ENCODE data around the gene PLAAT1.

The PLAAT1 gene

DNA sequence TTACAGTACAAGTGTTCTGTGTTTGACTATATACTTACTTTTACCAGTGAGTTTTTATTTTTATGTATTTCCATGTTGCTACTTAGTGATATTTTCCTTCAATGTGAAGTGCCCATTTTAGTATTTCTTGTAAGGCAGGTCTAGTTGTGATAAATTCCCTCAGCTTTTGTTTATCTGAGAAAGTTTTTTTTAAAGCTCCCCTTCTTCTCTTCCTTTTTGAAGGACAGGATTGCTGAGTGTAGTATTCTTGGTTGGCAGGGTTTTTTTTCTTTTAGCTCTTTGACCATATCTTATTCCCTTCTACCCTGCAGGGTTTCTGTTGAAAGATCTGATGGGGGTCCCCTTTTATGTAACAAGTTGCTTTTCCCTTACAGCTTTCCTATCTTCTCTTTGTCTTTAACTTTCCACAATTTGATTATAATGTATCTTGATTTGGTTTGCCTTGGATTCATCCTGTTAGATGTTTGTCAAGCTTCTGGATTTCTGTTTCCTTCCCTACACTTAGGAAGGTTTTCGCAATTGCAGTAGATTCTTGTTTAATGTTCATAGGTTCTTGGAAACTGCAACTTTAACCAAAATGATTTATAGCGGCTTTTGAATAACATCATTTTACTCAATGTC lies 7.9 kb downstream of the PLAAT1 start:
- Histone ChIP-seq H3K27me3 (ENCODE audit: control insufficient read depth in 5 of 5, insufficient read depth in 4 of 5, low read length in 5 of 5) (no peaks in the 10 kb centered on the region), H3K27ac (ENCODE audit: low read depth, low read length) (no peak overlapping the region), H3K9me3 (ENCODE audit: control insufficient read depth in 5 of 5, low read length in 5 of 5) (peaks cover 0 to 28% (median 14%) of the 10 kb centered on the region in 5 donors), H3K9ac (ENCODE audit: low read length in 5 of 5) (no peak overlapping the region), H3K36me3 (ENCODE audit: control insufficient read depth in 5 of 5, insufficient read depth in 5 of 5, low read length in 5 of 5) (no peaks in the 10 kb centered on the region), H3K4me3 (ENCODE audit: low read depth in 1 of 5, low read length in 5 of 5) (no peak overlapping the region), H3K4me1 (ENCODE audit: control insufficient read depth in 5 of 5, insufficient read depth in 5 of 5, low read length in 5 of 5) (no peaks in the 10 kb centered on the region)

DNA sequence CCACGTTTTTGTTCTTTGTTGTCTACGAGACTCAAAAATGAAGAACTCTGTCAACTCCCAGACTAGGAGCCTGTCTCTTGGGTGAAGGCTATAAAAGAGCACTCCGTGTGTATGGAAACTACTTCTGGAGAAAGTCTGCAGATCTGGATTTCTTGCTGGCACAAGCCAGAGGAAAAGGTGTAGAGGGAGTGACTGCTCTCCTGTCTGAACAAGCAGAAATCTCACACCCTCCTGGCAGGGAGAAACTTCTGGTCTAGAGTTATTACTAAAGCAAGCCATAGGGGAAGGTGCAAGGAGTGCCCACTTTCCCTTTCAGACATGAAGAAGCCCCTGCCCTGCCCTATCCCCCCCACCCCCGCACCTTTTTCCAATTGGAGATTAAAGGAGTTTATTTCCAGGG lies 9.5 kb downstream of the PLAAT1 start:
- Histone ChIP-seq H3K9ac (ENCODE audit: low read length in 5 of 5) (no peak overlapping the region), H3K27ac (ENCODE audit: low read depth, low read length) (no peak overlapping the region), H3K4me1 (ENCODE audit: control insufficient read depth in 5 of 5, insufficient read depth in 5 of 5, low read length in 5 of 5) (no peaks in the 10 kb centered on the region), H3K27me3 (ENCODE audit: control insufficient read depth in 5 of 5, insufficient read depth in 4 of 5, low read length in 5 of 5) (no peaks in the 10 kb centered on the region), H3K4me3 (ENCODE audit: low read depth in 1 of 5, low read length in 5 of 5) (no peak overlapping the region), H3K36me3 (ENCODE audit: control insufficient read depth in 5 of 5, insufficient read depth in 5 of 5, low read length in 5 of 5) (no peaks in the 10 kb centered on the region), H3K9me3 (ENCODE audit: control insufficient read depth in 5 of 5, low read length in 5 of 5) (peaks cover 0 to 28% (median 14%) of the 10 kb centered on the region in 5 donors)

DNA sequence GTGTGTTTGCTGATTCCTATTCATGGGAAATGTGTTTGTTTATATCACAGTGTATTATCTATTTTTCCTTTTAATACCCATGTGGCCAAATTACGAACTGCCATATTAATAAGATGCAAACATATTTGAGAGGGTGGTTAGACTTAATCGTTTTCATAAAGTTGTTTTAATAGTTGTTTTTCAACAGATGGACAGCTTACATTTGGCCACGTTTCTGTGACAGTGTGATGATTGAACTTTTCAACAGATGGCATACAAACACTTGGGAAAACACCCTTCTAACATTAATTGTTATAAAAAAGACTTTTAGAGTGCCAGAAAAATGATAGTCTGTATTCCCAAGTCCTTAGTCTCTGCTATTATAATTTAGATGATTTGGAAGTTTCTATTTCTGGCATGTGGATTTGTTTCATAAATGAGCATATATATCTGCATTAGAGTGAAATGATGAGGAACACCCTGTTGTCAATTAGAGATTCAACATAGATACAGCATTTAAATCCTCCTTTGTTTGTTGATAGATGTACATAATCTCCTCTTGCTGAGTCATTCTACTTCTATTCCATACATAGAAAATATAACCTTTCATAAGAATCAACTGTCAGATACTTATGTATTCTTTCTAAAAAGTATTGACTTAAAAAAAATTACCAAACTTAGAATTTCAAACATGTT lies 13.1 kb downstream of the PLAAT1 start:
- Histone ChIP-seq H3K27me3 (ENCODE audit: control insufficient read depth in 5 of 5, insufficient read depth in 4 of 5, low read length in 5 of 5) (no peaks in the 10 kb centered on the region), H3K9ac (ENCODE audit: low read length in 5 of 5) (no peak overlapping the region), H3K36me3 (ENCODE audit: control insufficient read depth in 5 of 5, insufficient read depth in 5 of 5, low read length in 5 of 5) (no peaks in the 10 kb centered on the region), H3K9me3 (ENCODE audit: control insufficient read depth in 5 of 5, low read length in 5 of 5) (peaks cover 0 to 14% (median 6%) of the 10 kb centered on the region in 5 donors), H3K4me3 (ENCODE audit: low read depth in 1 of 5, low read length in 5 of 5) (no peak overlapping the region), H3K4me1 (ENCODE audit: control insufficient read depth in 5 of 5, insufficient read depth in 5 of 5, low read length in 5 of 5) (no peaks in the 10 kb centered on the region), H3K27ac (ENCODE audit: low read depth, low read length) (no peak overlapping the region)

DNA sequence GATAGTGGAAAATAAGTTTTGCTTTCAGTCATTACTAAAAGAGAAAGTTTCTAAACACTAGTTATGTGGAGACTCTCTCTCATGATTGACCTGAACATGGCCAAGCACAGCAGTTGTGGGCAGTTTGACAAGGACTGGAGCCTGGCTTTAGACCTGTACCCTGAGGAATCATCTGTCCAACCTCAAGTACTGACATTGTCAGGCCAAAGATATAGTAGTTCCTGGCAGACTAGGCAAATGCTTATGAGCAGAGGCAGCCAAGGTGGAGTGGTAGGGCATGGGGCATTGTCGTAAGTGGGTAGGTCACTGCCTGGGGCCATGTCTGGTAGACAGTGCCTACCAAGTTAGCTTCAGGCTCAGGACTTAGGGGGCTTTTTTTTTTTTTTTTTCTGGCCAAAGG lies 20.9 kb downstream of the PLAAT1 start:
- H3K9ac ChIP-seq (ENCODE audit: low read length in 5 of 5): no peak overlapping the region
- H3K4me1 ChIP-seq (ENCODE audit: control insufficient read depth in 5 of 5, insufficient read depth in 5 of 5, low read length in 5 of 5): no peaks in the 10 kb centered on the region
- no peak overlapping the region for H3K4me3 ChIP-seq (ENCODE audit: low read depth in 1 of 5, low read length in 5 of 5)
- H3K27ac ChIP-seq (ENCODE audit: low read depth, low read length): no peak overlapping the region
- H3K27me3 ChIP-seq (ENCODE audit: control insufficient read depth in 5 of 5, insufficient read depth in 4 of 5, low read length in 5 of 5): no peaks in the 10 kb centered on the region
- no peaks in the 10 kb centered on the region for H3K36me3 ChIP-seq (ENCODE audit: control insufficient read depth in 5 of 5, insufficient read depth in 5 of 5, low read length in 5 of 5)
- no peaks in the 10 kb centered on the region for H3K9me3 ChIP-seq (ENCODE audit: control insufficient read depth in 5 of 5, low read length in 5 of 5)

DNA sequence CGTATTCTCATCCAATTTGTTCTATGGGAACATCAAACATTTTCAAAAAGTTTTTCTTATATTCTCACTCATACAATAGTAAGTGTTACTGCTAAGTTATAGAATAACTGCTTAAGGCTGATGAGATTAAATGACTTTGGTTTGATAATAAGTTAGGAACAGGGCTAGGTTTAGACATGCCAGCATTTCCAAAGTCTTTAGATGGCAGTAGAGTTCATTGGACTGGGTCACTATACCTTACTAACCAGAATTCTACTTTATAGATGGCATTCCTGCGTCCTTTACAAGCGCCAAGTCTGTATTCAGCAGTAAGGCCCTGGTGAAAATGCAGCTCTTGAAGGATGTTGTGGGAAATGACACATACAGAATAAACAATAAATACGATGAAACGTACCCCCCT lies 21.7 kb downstream of the PLAAT1 start:
- no peak overlapping the region for H3K4me3 ChIP-seq (ENCODE audit: low read depth in 1 of 5, low read length in 5 of 5)
- no peaks in the 10 kb centered on the region for H3K4me1 ChIP-seq (ENCODE audit: control insufficient read depth in 5 of 5, insufficient read depth in 5 of 5, low read length in 5 of 5)
- H3K27me3 ChIP-seq (ENCODE audit: control insufficient read depth in 5 of 5, insufficient read depth in 4 of 5, low read length in 5 of 5): no peaks in the 10 kb centered on the region
- H3K9me3 ChIP-seq (ENCODE audit: control insufficient read depth in 5 of 5, low read length in 5 of 5): no peaks in the 10 kb centered on the region
- H3K9ac ChIP-seq (ENCODE audit: low read length in 5 of 5): no peak overlapping the region
- H3K27ac ChIP-seq (ENCODE audit: low read depth, low read length): no peak overlapping the region
- no peaks in the 10 kb centered on the region for H3K36me3 ChIP-seq (ENCODE audit: control insufficient read depth in 5 of 5, insufficient read depth in 5 of 5, low read length in 5 of 5)

DNA sequence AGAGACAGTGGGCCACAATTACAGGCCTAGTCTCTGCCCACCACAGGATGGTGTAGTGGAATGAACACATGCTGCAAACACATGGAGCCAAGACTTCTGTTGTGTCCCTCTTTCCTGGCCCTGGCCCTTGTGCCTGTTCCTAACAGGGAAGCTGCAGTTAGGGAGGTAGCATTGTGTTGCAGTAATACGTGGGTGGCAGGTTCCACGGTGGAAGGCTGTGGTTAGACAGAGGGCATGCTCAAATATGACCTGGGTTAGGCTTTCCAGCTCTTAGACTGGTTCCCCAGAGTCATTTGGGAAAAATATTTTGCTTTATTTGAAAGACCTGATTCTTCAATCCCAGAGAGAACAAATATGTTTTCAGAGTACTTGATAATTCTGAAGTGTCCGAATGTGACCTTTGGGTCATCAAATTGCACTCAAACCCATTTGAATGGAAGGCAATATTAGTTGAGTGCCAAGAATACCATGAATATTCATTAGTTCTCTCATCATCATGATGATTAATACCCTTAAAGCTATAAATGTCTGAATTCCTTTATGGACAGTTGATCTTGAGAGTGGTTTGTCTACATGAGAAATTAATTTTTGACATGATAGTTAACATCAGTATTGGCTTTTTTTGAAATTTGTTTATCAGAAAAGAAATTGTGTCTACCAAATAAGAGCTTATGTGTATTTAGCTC lies 28.5 kb downstream of the PLAAT1 start:
- Histone ChIP-seq H3K9me3 (ENCODE audit: control insufficient read depth in 5 of 5, low read length in 5 of 5) (no peaks in the 10 kb centered on the region), H3K36me3 (ENCODE audit: control insufficient read depth in 5 of 5, insufficient read depth in 5 of 5, low read length in 5 of 5) (no peaks in the 10 kb centered on the region), H3K27ac (ENCODE audit: low read depth, low read length) (no peak overlapping the region), H3K9ac (ENCODE audit: low read length in 5 of 5) (no peak overlapping the region), H3K4me3 (ENCODE audit: low read depth in 1 of 5, low read length in 5 of 5) (no peak overlapping the region), H3K27me3 (ENCODE audit: control insufficient read depth in 5 of 5, insufficient read depth in 4 of 5, low read length in 5 of 5) (no peaks in the 10 kb centered on the region), H3K4me1 (ENCODE audit: control insufficient read depth in 5 of 5, insufficient read depth in 5 of 5, low read length in 5 of 5) (peaks cover 0 to 3% (median 0%) of the 10 kb centered on the region in 5 donors)

DNA sequence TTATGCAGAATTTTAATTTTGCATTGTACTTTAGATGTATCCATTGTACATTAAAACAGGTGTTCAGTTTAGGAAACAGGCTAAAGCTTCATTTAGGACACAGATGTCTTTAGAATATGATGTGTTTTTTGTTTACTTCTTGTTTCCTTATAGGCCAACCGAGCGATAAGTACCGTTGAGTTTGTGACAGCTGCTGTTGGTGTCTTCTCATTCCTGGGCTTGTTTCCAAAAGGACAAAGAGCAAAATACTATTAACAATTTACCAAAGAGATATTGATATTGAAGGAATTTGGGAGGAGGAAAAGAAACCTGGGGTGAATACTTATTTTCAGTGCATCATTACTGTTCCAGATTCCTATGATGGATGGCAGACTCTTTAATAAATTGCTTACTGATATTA lies 29.4 kb downstream of the PLAAT1 start:
- no peak overlapping the region for H3K27ac ChIP-seq (ENCODE audit: low read depth, low read length)
- no peaks in the 10 kb centered on the region for H3K9me3 ChIP-seq (ENCODE audit: control insufficient read depth in 5 of 5, low read length in 5 of 5)
- H3K36me3 ChIP-seq (ENCODE audit: control insufficient read depth in 5 of 5, insufficient read depth in 5 of 5, low read length in 5 of 5): no peaks in the 10 kb centered on the region
- H3K9ac ChIP-seq (ENCODE audit: low read length in 5 of 5): no peak overlapping the region
- H3K27me3 ChIP-seq (ENCODE audit: control insufficient read depth in 5 of 5, insufficient read depth in 4 of 5, low read length in 5 of 5): no peaks in the 10 kb centered on the region
- H3K4me1 ChIP-seq (ENCODE audit: control insufficient read depth in 5 of 5, insufficient read depth in 5 of 5, low read length in 5 of 5): peaks cover 0 to 3% (median 0%) of the 10 kb centered on the region in 5 donors
- no peak overlapping the region for H3K4me3 ChIP-seq (ENCODE audit: low read depth in 1 of 5, low read length in 5 of 5)

DNA sequence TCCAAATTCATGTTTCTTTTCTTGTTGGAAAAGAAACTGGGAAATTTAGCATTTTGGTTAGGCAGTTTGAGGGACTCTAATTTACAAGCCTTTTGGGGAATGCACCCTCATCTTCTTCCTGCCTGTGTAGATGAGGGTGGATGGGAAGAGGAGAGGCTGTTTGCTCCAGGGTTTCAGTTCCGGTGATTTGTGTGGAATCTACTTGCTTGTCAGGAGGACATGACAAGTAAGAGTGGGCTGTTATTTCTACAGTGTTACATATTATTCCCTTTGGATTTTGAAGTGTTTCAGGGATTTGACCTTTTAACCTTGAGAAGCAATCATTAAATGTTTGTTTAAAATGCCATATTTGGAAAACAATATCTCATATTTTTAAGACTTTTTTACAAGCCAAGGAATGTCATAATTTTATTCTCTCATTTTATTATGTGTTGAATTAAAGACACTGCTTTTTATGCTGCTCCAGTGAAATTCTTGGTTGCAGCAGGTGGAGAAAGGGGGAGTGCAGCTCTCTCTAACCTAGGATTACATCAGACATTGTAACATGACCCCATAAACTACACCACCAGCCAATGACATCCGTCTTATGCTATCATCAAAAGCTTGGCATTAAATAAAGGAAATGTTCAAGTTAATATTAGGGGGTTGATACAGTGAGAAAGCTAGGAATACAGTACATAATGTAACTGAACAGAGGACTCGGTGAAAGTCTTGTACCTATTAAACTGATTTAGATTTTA lies 30.2 kb downstream of the PLAAT1 start:
- Histone ChIP-seq H3K4me3 (ENCODE audit: low read depth in 1 of 5, low read length in 5 of 5) (no peak overlapping the region), H3K27me3 (ENCODE audit: control insufficient read depth in 5 of 5, insufficient read depth in 4 of 5, low read length in 5 of 5) (no peaks in the 10 kb centered on the region), H3K4me1 (ENCODE audit: control insufficient read depth in 5 of 5, insufficient read depth in 5 of 5, low read length in 5 of 5) (peaks cover 0 to 3% (median 0%) of the 10 kb centered on the region in 5 donors), H3K9ac (ENCODE audit: low read length in 5 of 5) (no peak overlapping the region), H3K27ac (ENCODE audit: low read depth, low read length) (no peak overlapping the region), H3K36me3 (ENCODE audit: control insufficient read depth in 5 of 5, insufficient read depth in 5 of 5, low read length in 5 of 5) (no peaks in the 10 kb centered on the region), H3K9me3 (ENCODE audit: control insufficient read depth in 5 of 5, low read length in 5 of 5) (no peaks in the 10 kb centered on the region)

DNA sequence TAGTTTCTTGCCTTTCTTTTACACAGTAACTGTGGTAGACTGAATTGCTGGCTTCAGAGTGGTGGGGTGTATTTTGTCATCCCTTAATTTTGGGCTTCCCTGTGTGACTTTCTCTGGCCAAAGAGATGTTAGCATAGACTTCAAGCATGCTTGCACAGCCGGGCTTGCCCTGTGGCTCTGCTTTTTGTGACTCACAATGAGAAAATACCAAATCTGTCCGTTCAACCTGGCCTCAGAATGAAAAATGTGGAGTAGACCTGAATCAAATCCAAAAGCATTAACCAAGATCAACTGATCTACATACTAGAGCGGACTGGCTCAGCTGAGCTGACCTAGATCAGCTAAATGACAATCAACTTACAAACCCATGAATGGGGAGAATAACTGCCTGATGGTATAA lies 51.4 kb downstream of the PLAAT1 start:
- Histone ChIP-seq H3K4me1 (ENCODE audit: control insufficient read depth in 5 of 5, insufficient read depth in 5 of 5, low read length in 5 of 5) (no peaks in the 10 kb centered on the region), H3K27me3 (ENCODE audit: control insufficient read depth in 5 of 5, insufficient read depth in 4 of 5, low read length in 5 of 5) (no peaks in the 10 kb centered on the region), H3K36me3 (ENCODE audit: control insufficient read depth in 5 of 5, insufficient read depth in 5 of 5, low read length in 5 of 5) (no peaks in the 10 kb centered on the region), H3K9ac (ENCODE audit: low read length in 5 of 5) (no peak overlapping the region), H3K27ac (ENCODE audit: low read depth, low read length) (no peak overlapping the region), H3K4me3 (ENCODE audit: low read depth in 1 of 5, low read length in 5 of 5) (no peak overlapping the region), H3K9me3 (ENCODE audit: control insufficient read depth in 5 of 5, low read length in 5 of 5) (peaks cover 0 to 23% (median 10%) of the 10 kb centered on the region in 5 donors)

DNA sequence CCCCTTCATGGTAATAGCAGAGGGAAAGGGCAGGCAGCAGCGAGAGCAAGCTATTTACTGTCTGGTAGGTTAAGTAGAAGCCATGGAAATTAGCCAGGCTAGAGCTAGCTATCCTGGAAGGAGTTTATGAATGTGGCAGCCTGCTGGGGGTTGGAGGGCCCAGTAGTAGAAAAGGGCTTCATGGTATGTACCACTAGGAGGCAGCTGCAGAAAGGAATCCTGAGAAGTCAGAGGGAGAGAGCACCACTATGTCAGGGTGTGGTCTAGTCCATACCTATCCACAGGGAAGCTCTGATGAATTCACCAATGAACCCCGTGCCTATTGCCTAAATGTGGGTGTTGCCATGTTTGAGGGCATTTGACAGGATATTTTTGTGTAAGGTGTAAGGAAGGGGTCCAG lies 55.0 kb downstream of the PLAAT1 start:
- Histone ChIP-seq H3K36me3 (ENCODE audit: control insufficient read depth in 5 of 5, insufficient read depth in 5 of 5, low read length in 5 of 5) (no peaks in the 10 kb centered on the region), H3K4me1 (ENCODE audit: control insufficient read depth in 5 of 5, insufficient read depth in 5 of 5, low read length in 5 of 5) (no peaks in the 10 kb centered on the region), H3K9me3 (ENCODE audit: control insufficient read depth in 5 of 5, low read length in 5 of 5) (peaks cover 0 to 21% (median 10%) of the 10 kb centered on the region in 5 donors), H3K27me3 (ENCODE audit: control insufficient read depth in 5 of 5, insufficient read depth in 4 of 5, low read length in 5 of 5) (no peaks in the 10 kb centered on the region), H3K27ac (ENCODE audit: low read depth, low read length) (no peak overlapping the region), H3K4me3 (ENCODE audit: low read depth in 1 of 5, low read length in 5 of 5) (no peak overlapping the region), H3K9ac (ENCODE audit: low read length in 5 of 5) (no peak overlapping the region)

Measured in subcutaneous abdominal adipose tissue (tissue), 5 donors.